Measurements from ENCODE around the gene KIAA0232.
"Not testable (repeated sequence)": the region's sequence is repeated elsewhere in the genome, so short reads cannot be mapped to it uniquely, and the experiment has no call there.

Gene KIAA0232

GRCh38 chr4:6905516-6906445, 123.3 kb downstream of the KIAA0232 start:
- Histone ChIP-seq H3K4me3 (no peak overlapping the region), H3K9ac (ENCODE audit: insufficient read length) (no peak overlapping the region), H3K27ac (no peak overlapping the region), H3K36me3 (ENCODE audit: insufficient read depth, low read length) (no peaks in the 10 kb centered on the region), H3K9me3 (ENCODE audit: low read depth, low read length) (no peaks in the 10 kb centered on the region)
- no peak for DNase-seq (ENCODE audit: low read depth, low spot score)
- TF ChIP-seq POLR2AphosphoS5 (IDR thresholded peaks at IDR 0.05; ENCODE audit: borderline replicate concordance, low read depth, low read length) (no peak), EZH2 (IDR thresholded peaks at IDR 0.05) (no peak), FOXP2 (optimal IDR thresholded peaks at IDR 0.05; ENCODE audit: control extremely low read depth, extremely low read length, insufficient read depth) (no peak)

- not testable (repeated sequence) for H3K36me3 ChIP-seq (ENCODE audit: insufficient read depth, low read length); H3K4me3 ChIP-seq; H3K9me3 ChIP-seq (ENCODE audit: low read depth, low read length); H3K9ac ChIP-seq (ENCODE audit: insufficient read length); H3K27ac ChIP-seq; DNase-seq (ENCODE audit: low read depth, low spot score)
Observed at GRCh38 chr4:6906486-6906885, 124.0 kb downstream of the KIAA0232 start.

- no peak overlapping the region for H3K4me3 ChIP-seq
- TF ChIP-seq EZH2 (IDR thresholded peaks at IDR 0.05) (no peak), FOXP2 (optimal IDR thresholded peaks at IDR 0.05; ENCODE audit: control extremely low read depth, extremely low read length, insufficient read depth) (no peak)
- DNase-seq (ENCODE audit: low read depth, low spot score), result no peak
- H3K9me3 ChIP-seq (ENCODE audit: low read depth, low read length), result no peaks in the 10 kb centered on the region
- H3K36me3 ChIP-seq (ENCODE audit: insufficient read depth, low read length), result no peaks in the 10 kb centered on the region
- H3K27ac ChIP-seq, result no peak overlapping the region
- H3K9ac ChIP-seq (ENCODE audit: insufficient read length), result no peak overlapping the region
Observed at GRCh38 chr4:6907658-6908191, 125.2 kb downstream of the KIAA0232 start.

GRCh38 chr4:6908432-6909112, 126.0 kb downstream of the KIAA0232 start:
- DNase-seq (ENCODE audit: low read depth, low spot score), result no peak
- Histone ChIP-seq H3K9ac (ENCODE audit: insufficient read length) (peak overlapping the region; percentile 85), H3K4me3 (peak overlapping the region; percentile 78), H3K27ac (no peak overlapping the region), H3K36me3 (ENCODE audit: insufficient read depth, low read length) (no peaks in the 10 kb centered on the region), H3K9me3 (ENCODE audit: low read depth, low read length) (no peaks in the 10 kb centered on the region)
- no peak for TF ChIP-seq EZH2 (IDR thresholded peaks at IDR 0.05)
- TF ChIP-seq POLR2AphosphoS5 (IDR thresholded peaks at IDR 0.05; ENCODE audit: borderline replicate concordance, low read depth, low read length), result no peak
- no peak for TF ChIP-seq FOXP2 (optimal IDR thresholded peaks at IDR 0.05; ENCODE audit: control extremely low read depth, extremely low read length, insufficient read depth)

- H3K36me3 ChIP-seq (ENCODE audit: insufficient read depth, low read length), result no peaks in the 10 kb centered on the region
- peak within 1 kb of the TSS; percentile 78 for H3K4me3 ChIP-seq
- H3K9ac ChIP-seq (ENCODE audit: insufficient read length), result peak within 1 kb of the TSS; percentile 85
- TF ChIP-seq POLR2AphosphoS5 (IDR thresholded peaks at IDR 0.05; ENCODE audit: borderline replicate concordance, low read depth, low read length) (peak; percentile 17; the same call in 1 of the 2 replicates), EZH2 (IDR thresholded peaks at IDR 0.05) (no peak), FOXP2 (optimal IDR thresholded peaks at IDR 0.05; ENCODE audit: control extremely low read depth, extremely low read length, insufficient read depth) (no peak)
- H3K9me3 ChIP-seq (ENCODE audit: low read depth, low read length), result no peaks in the 10 kb centered on the region
- peak within 1 kb of the TSS; percentile 80 for H3K27ac ChIP-seq
- DNase-seq (ENCODE audit: low read depth, low spot score), result no peak
Observed at GRCh38 chr4:6909113-6909969, 126.8 kb downstream of the KIAA0232 start, which contains the start of gene TBC1D14. TBC1D14 (plus strand) TSS chr4:6909826; CDS start chr4:6923390, 13,564 bp downstream.

- no peaks in the 10 kb centered on the region for H3K9me3 ChIP-seq (ENCODE audit: low read depth, low read length)
- no peak for DNase-seq (ENCODE audit: low read depth, low spot score)
- H3K27ac ChIP-seq, result no peak overlapping the region
- peak overlapping the region; percentile 78 for H3K4me3 ChIP-seq
- H3K9ac ChIP-seq (ENCODE audit: insufficient read length), result peak overlapping the region; percentile 51
- no peaks in the 10 kb centered on the region for H3K36me3 ChIP-seq (ENCODE audit: insufficient read depth, low read length)
- no peak for TF ChIP-seq POLR2AphosphoS5 (IDR thresholded peaks at IDR 0.05; ENCODE audit: borderline replicate concordance, low read depth, low read length)
- no peak for TF ChIP-seq FOXP2 (optimal IDR thresholded peaks at IDR 0.05; ENCODE audit: control extremely low read depth, extremely low read length, insufficient read depth)
- TF ChIP-seq EZH2 (IDR thresholded peaks at IDR 0.05), result no peak
Observed at GRCh38 chr4:6909970-6910339, 127.4 kb downstream of the KIAA0232 start.

GRCh38 chr4:6910340-6910959, 127.9 kb downstream of the KIAA0232 start:
- no peak for TF ChIP-seq POLR2AphosphoS5 (IDR thresholded peaks at IDR 0.05; ENCODE audit: borderline replicate concordance, low read depth, low read length)
- TF ChIP-seq EZH2 (IDR thresholded peaks at IDR 0.05), result no peak
- no peak for TF ChIP-seq FOXP2 (optimal IDR thresholded peaks at IDR 0.05; ENCODE audit: control extremely low read depth, extremely low read length, insufficient read depth)
- peak overlapping the region; percentile 51 for H3K9ac ChIP-seq (ENCODE audit: insufficient read length)
- no peak for DNase-seq (ENCODE audit: low read depth, low spot score)
- no peaks in the 10 kb centered on the region for H3K9me3 ChIP-seq (ENCODE audit: low read depth, low read length)
- H3K36me3 ChIP-seq (ENCODE audit: insufficient read depth, low read length), result no peaks in the 10 kb centered on the region
- H3K27ac ChIP-seq, result no peak overlapping the region
- peak overlapping the region; percentile 70 for H3K4me3 ChIP-seq
